ACC112 (cell line): Measurements from ENCODE around the gene RUFY2.

Experiments
- H2AFZ ChIP-seq: fragments of 200-600 bp; sonication (generic); one replicate; pipeline ENCODE4 v1.6.0; 2017; ENCODE audit warnings: antibody characterized with exemption, low read length; ENCODE audit not compliant: unreplicated experiment
- H3K27ac ChIP-seq: fragments of 200-600 bp; sonication (generic); 2 replicates; pipeline ENCODE4 v1.5.1; 2014; ENCODE audit warnings: low read depth, mild to moderate bottlenecking, antibody characterized with exemption, low read length, moderate library complexity
- H3K27me3 ChIP-seq: fragments of 200-600 bp; sonication (generic); 2 replicates; pipeline ENCODE4 v1.6.1; 2014; ENCODE audit warnings: mild to moderate bottlenecking, antibody characterized with exemption, low read length, moderate library complexity, mixed read lengths; ENCODE audit not compliant: insufficient read depth
- H3K36me3 ChIP-seq: fragments of 200-600 bp; sonication (generic); 2 replicates; pipeline ENCODE4 v1.6.1; 2016; ENCODE audit warnings: mild to moderate bottlenecking, antibody characterized with exemption, low read length, moderate library complexity, mixed read lengths; ENCODE audit not compliant: insufficient read depth
- H3K4me1 ChIP-seq: fragments of 200-600 bp; sonication (generic); one replicate; pipeline ENCODE4 v1.6.1; 2016; ENCODE audit warnings: low read length, mixed read lengths; ENCODE audit not compliant: insufficient read depth, unreplicated experiment, control insufficient read depth
- H3K4me3 ChIP-seq: fragments of 200-600 bp; sonication (generic); 2 replicates; pipeline ENCODE4 v1.5.1; 2014; ENCODE audit warnings: mild to moderate bottlenecking, low read depth, low read length
- H3K79me2 ChIP-seq: fragments of 200-600 bp; sonication (generic); one replicate; pipeline ENCODE4 v1.6.0; 2016; ENCODE audit warnings: low read length; ENCODE audit not compliant: control insufficient read depth, unreplicated experiment, insufficient read depth

RUFY2 gene

GRCh38 chr10:68296843-68297663, 110.0 kb downstream of the RUFY2 start:
- H3K79me2 ChIP-seq: no peaks in the 10 kb centered on the region
- no peak overlapping the region for H3K27ac ChIP-seq
- H3K4me1 ChIP-seq: no peaks in the 10 kb centered on the region
- no peaks in the 10 kb centered on the region for H3K27me3 ChIP-seq
- no peak overlapping the region for H3K4me3 ChIP-seq
- H3K36me3 ChIP-seq: no peaks in the 10 kb centered on the region
- H2AFZ ChIP-seq: no peak overlapping the region
